OCI-LY7 (cell line): ENCODE measurements around the gene TRIM38. TPM values are rescaled to one million over a fixed set of nuclear protein-coding genes. Genes with fewer than 3 reads are reported as not detected.

Experiments used
- BruUV-seq: library from RNA; stranded (reverse); fragments of 400-500 nt; replicated peaks from 2 replicates; lab custom pipeline; 2021; lab: Mats Ljungman, UMichigan
- CTCF ChIA-PET: fragments of 300-600 bp; sonication (Branson Sonifier 250); formaldehyde crosslinking; loops from one replicate; lab custom pipeline; 2022; ENCODE audit warnings: antibody characterized with exemption; ENCODE audit not compliant: unreplicated experiment; lab: Charles Lee
- POLR2A ChIA-PET: fragments of 300-600 bp; sonication (Branson Sonifier 250); formaldehyde crosslinking; loops from one replicate; lab custom pipeline; 2022; ENCODE audit warnings: antibody characterized with exemption; lab: Charles Lee
- DNase-seq: peaks from one replicate; pipeline ENCODE4 v3.0.0-alpha.2; 2015; ENCODE audit warnings: low spot score
- H2AFZ ChIP-seq: fragments of 200-600 bp; sonication (generic), shearing (Covaris generic); 2 replicates; pipeline ENCODE4 v1.6.1; 2014; ENCODE audit warnings: mild to moderate bottlenecking, antibody characterized with exemption, low read length, moderate library complexity
- H3K27ac ChIP-seq: fragments of 200-600 bp; sonication (generic); 2 replicates; pipeline ENCODE4 v1.5.1; 2014; ENCODE audit warnings: mixed run types, low read depth, mild to moderate bottlenecking, moderate library complexity, low read length, inconsistent platforms; ENCODE audit not compliant: poor library complexity, severe bottlenecking
- H3K36me3 ChIP-seq: fragments of 200-600 bp; sonication (generic); 2 replicates; pipeline ENCODE4 v1.6.1; 2014; ENCODE audit warnings: mild to moderate bottlenecking, antibody characterized with exemption, low read length, moderate library complexity, mixed read lengths; ENCODE audit not compliant: insufficient read depth
- H3K4me1 ChIP-seq: fragments of 200-600 bp; sonication (generic); 2 replicates; pipeline ENCODE4 v1.5.1; 2014; ENCODE audit warnings: mild to moderate bottlenecking, low read length; ENCODE audit not compliant: insufficient read depth, poor library complexity, severe bottlenecking
- H3K4me2 ChIP-seq: fragments of 200-600 bp; sonication (generic); 2 replicates; pipeline ENCODE4 v1.6.1; 2014; ENCODE audit warnings: mild to moderate bottlenecking, low read length
- H3K4me3 ChIP-seq: fragments of 200-600 bp; sonication (generic); 2 replicates; pipeline ENCODE4 v1.5.1; 2014; ENCODE audit warnings: mild to moderate bottlenecking, low read depth, low read length; ENCODE audit not compliant: poor library complexity, severe bottlenecking
- H3K79me2 ChIP-seq: fragments of 200-600 bp; sonication (generic); 2 replicates; pipeline ENCODE4 v1.6.1; 2016; ENCODE audit warnings: low read depth, mild to moderate bottlenecking, low read length, moderate library complexity, mixed read lengths; ENCODE audit not compliant: insufficient read depth
- H3K9me2 ChIP-seq: fragments of 200-600 bp; sonication (generic); 2 replicates; pipeline ENCODE4 v1.6.1; 2016; ENCODE audit warnings: mild to moderate bottlenecking, low read length, mixed read lengths; ENCODE audit not compliant: insufficient read depth
- H3K9me3 ChIP-seq: fragments of 200-600 bp; sonication (generic); 2 replicates; pipeline ENCODE4 v1.6.1; 2014; ENCODE audit warnings: mild to moderate bottlenecking, mixed run types, low read length, mixed read lengths
- H4K20me1 ChIP-seq: fragments of 200-600 bp; sonication (generic); 2 replicates; pipeline ENCODE4 v1.6.1; 2014; ENCODE audit warnings: mild to moderate bottlenecking, antibody characterized with exemption, low read length, moderate library complexity, mixed read lengths; ENCODE audit not compliant: insufficient read depth
- CTCF ChIP-seq: fragments of 200-600 bp; sonication (generic); conservative IDR thresholded peaks from 2 replicates; pipeline ENCODE4 v1.5.1; 2014; ENCODE audit warnings: mild to moderate bottlenecking, antibody characterized with exemption, low read length, moderate library complexity, mixed read lengths
- EZH2phosphoT487 ChIP-seq: fragments of 200-600 bp; sonication (generic); IDR thresholded peaks from 2 replicates; pipeline ENCODE4 v1.6.1; 2018; ENCODE audit warnings: low read depth, borderline replicate concordance, mild to moderate bottlenecking, mixed run types, antibody characterized with exemption, low read length, moderate library complexity, mixed read lengths
- intact Hi-C: fragments of 100-400 bp; cut with micrococcal nuclease; formaldehyde crosslinking; loops from one replicate; pipeline ENCODE4 v1.10.0; 2022; ENCODE audit not compliant: unreplicated experiment
- total RNA-seq, 2 experiments: library from RNA; depleted of rRNA in 1 of 2; stranded (reverse); fragments of >200 nt in 1 of 2; shearing (Covaris generic) in 1 of 2; gene quantifications; 2 replicates each; pipeline ENCODE4 v1.2.3, GENCODE V29; 2014 to 2022

The TRIM38 gene
- total RNA-seq, 2 experiments from 2014 or later, result 12.8 to 14.8 TPM

- ChIA-PET POLR2A (interaction anchor here (0.8 to 1.0 kb wide), 2 partner anchors 12 to 25 kb away, joined by 4 read pairs; no protein-coding TSS in a partner anchor), CTCF (no interaction called here)
- intact Hi-C loops, result no loop called here
- Histone ChIP-seq H3K9me2 (no peaks in the 10 kb centered on the region), H3K4me1 (no peaks in the 10 kb centered on the region), H3K4me2 (no peak overlapping the region), H3K4me3 (no peak overlapping the region), H3K27ac (no peak overlapping the region), H3K79me2 (no peaks in the 10 kb centered on the region), H3K36me3 (no peaks in the 10 kb centered on the region), H3K9me3 (no peaks in the 10 kb centered on the region), H4K20me1 (no peaks in the 10 kb centered on the region), H2AFZ (no peak overlapping the region)
- DNase-seq, result no peak
- TF ChIP-seq CTCF (no peak), EZH2phosphoT487 (no peak)
- no TSS peak for BruUV-seq
Observed at GRCh38 chr6:25925876-25926275, 36.7 kb upstream of the TRIM38 start.

GRCh38 chr6:25927178-25927577, 35.4 kb upstream of the TRIM38 start:
- Histone ChIP-seq H3K36me3 (no peaks in the 10 kb centered on the region), H4K20me1 (no peaks in the 10 kb centered on the region), H3K79me2 (no peaks in the 10 kb centered on the region), H3K4me3 (no peak overlapping the region), H2AFZ (no peak overlapping the region), H3K9me3 (no peaks in the 10 kb centered on the region), H3K9me2 (no peaks in the 10 kb centered on the region), H3K27ac (no peak overlapping the region), H3K4me1 (no peaks in the 10 kb centered on the region), H3K4me2 (no peak overlapping the region)
- no peak for TF ChIP-seq CTCF
- TF ChIP-seq EZH2phosphoT487, result no peak
- intact Hi-C loops, result no loop called here
- POLR2A ChIA-PET, result interaction anchor here (0.9 to 1.3 kb wide), 2 partner anchors 25 to 27 kb away, joined by 3 read pairs; no protein-coding TSS in a partner anchor
- DNase-seq, result no peak
- CTCF ChIA-PET, result no interaction called here
- no TSS peak for BruUV-seq

- Histone ChIP-seq H3K4me1 (no peaks in the 10 kb centered on the region), H3K9me2 (no peaks in the 10 kb centered on the region), H3K4me2 (no peak overlapping the region), H3K79me2 (no peaks in the 10 kb centered on the region), H2AFZ (no peak overlapping the region), H3K9me3 (no peaks in the 10 kb centered on the region), H3K27ac (no peak overlapping the region), H3K36me3 (no peaks in the 10 kb centered on the region), H4K20me1 (no peaks in the 10 kb centered on the region), H3K4me3 (no peak overlapping the region)
- ChIA-PET POLR2A (interaction anchor here (0.9 to 1.3 kb wide), 2 partner anchors 24 to 27 kb away, joined by 3 read pairs; no protein-coding TSS in a partner anchor), CTCF (no interaction called here)
- BruUV-seq, result no TSS peak
- DNase-seq, result no peak
- intact Hi-C loops, result no loop called here
- TF ChIP-seq CTCF, result no peak
- TF ChIP-seq EZH2phosphoT487, result no peak
Observed at GRCh38 chr6:25927756-25928216, 34.8 kb upstream of the TRIM38 start.
